ENCODE data around the gene NELFB.

Gene NELFB

DNA sequence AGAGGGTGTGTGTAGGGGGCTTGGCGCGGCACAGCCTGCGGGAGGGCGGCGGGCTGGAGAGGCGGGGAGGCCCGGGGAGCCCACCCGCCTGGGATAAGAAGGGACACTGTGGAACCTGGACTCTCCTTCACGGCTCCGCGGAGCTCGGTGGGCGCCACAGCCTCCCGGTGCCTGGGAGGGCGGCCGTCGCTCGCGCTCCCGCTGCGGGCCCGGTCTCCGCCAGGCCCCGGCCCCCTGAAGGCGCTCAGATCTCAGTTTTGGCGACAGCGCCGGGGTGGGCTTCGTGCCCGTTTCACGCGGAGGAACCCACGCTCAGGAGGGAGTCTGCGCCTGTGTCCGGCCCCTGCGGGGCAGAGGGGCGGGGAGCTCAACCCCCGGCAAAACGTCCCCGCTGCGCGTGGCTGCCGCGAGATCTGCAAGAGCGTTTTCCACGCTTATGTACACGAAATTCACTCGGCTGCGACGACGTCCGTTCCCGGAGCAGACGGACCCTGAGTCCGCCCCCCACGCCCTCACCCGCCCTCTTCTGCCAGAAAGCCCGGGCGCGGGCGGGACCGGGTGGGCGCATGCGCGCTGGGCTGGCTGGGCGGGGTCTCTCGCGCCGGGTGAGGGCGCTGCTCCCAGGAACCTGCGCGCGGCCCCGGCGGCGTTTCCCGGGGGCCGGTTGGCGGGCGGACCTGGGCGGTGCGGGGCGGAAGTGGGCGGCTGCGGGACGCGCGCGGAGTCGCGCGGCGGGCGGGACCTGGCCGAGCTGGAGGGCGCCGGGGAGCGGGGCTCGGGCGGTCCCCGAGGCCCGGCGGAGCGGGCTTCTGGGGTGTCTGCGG, at the start of gene NELFB:
Gene NELFB (plus strand): TSS at position 704 of the 824 bp plus-strand sequence.
- DNase-seq: peak; percentile 85

DNA sequence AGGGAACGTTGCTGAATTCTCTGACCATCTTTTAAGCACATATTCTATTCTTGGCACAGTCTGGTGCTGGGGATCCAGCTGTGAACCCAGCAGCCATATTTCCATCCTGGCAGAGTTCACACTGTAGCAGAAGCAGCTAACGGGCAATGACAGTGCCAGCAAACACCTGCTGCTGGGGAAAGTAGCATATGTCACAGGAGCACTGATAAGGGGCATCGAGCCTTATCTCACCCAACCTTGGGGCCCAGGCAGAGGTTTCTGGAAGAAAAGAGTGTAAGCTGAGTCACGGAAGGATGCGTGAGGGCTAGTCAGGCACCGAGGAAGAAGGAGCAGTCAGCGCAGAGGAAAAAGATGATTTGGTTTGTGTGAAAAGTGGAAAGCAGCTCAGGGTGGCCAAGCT, 48.5 kb upstream of the NELFB start:
- no peak for DNase-seq

DNA sequence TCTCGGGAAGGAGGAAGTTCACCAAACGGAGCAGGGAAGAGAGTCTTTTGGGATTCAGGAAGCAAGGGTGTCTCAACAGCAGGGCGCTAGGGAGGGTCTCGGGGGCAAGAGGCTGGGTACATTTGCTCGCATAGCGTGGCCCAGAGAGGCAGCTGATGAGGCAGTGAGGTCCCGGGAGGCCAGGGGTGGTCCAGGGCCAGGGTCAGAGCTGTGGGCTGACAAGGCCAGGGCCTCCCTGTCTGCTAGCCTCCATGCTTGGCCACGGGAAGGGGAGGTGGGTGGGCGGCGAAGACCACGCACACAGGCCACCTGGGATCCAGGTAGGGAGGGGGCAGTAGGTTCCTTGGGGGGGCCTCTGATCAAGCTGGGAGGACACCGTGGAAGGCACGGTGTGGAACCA, 43.6 kb upstream of the NELFB start:
- DNase-seq: no peak

DNA sequence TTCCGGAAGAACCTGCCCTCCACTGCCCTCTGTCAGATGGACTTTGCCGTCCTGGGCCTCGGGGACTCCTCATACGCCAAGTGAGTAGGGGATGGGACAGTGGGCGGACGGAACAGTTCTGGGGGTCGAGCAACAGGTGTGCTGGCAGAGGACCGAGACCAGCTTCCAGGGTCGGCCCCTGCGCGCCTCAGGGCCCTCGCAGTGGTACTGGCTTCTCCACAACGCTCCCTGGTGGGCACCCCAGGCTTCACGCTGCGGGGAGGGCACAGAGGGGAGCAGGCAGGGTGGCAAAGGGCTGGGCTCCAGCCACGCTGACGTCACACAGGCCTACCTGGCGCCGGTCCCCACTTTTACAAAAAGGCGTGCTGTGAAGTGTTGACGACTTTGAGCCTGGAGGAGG, 42.6 kb upstream of the NELFB start:
- DNase-seq: no peak

DNA sequence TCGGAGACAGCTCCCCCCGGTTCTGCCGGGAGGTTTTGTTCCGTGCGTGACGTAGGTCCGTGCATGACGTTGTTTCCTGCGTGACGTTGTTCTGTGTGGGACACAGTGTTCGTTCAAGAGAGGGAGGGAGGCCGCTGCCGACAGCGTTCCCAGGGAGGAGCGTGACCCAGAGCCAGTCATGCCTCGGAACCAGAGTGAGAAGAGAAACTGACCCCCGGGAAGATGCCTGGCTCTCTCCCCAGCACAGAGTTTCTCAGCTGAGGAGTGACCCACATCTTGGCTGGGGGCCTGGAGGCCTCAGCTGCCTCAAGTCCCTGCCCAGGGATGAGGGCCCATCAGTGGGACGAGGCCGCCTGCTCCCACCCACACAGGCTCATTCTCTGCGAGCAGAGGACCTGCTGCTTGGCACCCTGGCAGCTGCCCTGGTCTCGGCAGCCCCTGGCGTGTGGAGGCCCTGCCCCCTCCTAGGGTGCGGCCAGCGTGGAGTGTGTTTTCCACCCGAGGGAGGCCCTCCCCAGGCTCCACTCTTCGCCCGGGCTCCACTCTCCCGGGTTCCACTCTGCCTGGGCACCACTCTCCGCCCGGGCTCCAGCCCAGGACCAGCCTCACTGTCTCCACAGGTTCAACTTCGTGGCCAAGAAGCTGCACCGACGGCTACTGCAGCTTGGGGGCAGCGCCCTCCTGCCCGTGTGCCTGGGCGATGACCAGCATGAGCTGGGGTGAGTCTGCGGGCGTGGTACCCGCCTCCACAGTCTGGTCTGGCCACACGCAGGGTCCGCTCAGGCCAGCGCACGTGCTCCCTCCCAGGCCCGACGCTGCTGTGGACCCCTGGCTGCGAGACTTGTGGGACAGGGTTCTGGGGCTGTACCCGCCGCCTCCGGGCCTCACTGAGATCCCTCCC, 41.7 kb upstream of the NELFB start:
- DNase-seq: no peak

DNA sequence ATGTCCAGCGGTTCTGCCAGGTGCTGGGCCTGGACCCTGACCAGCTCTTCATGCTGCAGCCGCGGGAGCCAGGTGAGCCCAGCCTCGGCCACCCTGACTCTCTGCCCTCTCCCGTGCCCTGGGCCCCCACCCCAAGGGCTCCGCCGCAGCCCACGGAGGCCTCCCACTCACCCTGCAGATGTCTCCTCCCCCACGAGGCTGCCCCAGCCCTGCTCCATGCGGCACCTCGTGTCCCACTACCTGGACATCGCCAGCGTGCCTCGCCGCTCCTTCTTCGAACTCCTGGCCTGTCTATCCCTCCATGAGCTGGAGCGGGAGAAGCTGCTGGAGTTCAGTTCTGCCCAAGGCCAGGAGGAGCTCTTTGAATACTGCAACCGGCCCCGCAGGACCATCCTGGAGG, 40.5 kb upstream of the NELFB start:
- DNase-seq: no peak

DNA sequence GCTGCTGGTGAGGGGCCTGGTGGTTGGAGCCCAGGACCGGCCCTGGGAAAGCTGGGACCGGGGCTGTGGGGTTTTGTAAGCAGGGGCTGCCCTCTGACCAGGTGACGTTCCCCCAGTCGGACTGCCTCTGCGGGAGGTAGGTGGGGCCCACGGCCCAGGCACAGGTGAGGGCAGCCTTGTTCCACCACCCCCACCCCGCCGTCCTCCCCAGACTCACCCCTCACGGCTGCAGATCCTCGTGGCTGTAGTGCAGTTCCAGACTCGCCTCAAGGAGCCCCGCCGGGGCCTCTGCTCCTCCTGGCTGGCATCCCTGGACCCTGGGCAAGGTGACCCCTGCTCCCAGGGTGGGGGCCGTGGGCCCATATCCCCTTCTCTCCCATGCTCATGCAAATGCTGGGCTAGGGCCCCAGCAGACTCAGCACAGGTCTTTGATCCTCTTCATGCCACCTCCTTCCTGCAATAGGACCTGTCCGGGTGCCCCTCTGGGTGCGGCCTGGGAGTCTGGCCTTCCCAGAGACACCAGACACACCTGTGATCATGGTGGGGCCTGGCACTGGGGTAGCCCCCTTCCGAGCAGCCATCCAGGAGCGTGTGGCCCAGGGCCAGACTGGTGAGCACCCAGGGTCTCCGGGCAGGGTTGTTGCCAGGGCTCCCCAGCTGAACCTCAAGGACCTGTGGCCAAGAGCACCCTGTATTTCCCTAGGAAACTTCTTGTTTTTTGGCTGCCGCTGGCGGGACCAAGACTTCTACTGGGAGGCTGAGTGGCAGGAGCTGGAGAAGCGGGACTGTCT, 39.7 kb upstream of the NELFB start:
- no peak for DNase-seq

DNA sequence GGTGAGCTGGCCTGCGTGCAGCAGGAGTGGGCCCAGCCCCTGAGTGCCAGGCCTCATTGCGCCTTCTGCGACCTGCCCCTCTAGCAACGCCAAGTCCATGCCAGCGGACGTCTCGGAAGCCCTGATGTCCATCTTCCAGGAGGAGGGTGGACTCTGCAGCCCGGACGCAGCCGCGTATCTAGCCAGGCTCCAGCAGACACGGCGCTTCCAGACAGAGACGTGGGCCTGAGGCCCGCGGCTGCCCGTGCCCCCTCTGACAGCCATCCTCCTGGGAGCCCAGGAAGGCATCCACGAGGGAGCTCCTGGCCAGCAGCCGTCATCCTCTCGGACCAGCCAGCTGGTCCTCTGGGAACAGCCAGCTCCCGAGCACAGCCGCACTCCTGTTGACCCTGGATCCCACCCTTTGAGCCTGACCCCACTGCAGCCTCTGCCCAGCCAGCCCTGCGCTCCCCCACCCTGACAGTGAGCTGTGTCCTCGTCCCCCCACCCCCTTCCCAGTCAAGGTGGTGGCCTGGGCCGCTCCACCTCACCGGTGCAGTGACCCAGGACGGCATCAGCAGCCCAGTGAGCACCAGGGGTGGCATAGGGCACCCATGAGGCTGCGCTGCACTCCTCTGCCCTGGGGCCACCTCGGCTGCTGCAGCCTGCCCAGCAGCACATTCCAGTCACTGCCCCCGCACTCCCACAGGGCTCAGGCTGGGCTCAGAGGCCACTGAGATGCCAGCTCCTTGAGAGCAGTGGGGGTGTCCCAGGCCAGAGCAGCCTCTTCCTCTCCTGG, 38.8 kb upstream of the NELFB start:
- no peak for DNase-seq

DNA sequence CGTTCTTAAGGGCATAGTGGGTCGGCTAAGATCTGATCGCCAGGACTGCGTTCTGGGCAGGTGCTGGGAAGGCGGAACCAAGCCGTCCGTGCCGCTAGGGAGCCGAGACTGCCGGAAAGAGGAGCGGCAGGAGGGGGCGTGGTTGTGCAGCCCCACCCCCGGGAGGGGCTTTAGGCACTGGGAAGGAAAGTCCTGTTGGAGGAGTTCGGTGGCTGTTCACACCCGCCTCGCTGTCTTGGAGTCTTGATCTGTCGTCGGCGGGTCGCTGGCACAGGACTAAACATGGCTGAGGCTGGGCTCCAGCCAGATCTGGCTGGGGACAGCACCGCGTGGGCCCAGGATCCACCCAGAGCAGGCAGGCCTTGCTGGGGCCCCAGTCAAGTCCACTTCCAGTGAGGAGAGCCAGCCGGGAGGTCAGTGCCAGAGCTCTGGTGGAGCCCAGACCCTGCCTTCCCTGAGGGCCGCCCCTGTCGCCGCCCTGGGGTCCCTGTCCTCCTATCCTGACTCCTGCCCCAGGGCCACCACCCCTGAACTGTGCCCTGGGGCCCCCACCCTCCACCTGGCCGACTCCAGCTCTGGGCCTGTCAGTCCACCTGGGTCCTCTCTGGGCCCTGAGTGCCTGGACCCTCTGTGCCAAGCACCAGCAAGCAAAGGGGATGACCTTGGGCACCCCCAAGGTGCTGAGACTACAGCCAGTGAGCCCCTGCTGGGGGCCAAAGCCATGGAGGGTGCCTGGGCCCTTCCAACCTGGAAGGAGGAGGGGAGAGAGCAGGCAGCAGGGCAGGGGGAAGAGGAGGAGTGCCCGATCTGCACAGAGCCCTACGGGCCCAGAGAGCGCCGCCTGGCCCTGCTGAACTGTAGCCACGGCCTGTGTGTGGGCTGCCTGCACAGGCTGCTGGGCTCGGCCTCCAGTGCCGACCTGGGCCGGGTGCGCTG, 37.6 kb upstream of the NELFB start:
- DNase-seq: no peak

DNA sequence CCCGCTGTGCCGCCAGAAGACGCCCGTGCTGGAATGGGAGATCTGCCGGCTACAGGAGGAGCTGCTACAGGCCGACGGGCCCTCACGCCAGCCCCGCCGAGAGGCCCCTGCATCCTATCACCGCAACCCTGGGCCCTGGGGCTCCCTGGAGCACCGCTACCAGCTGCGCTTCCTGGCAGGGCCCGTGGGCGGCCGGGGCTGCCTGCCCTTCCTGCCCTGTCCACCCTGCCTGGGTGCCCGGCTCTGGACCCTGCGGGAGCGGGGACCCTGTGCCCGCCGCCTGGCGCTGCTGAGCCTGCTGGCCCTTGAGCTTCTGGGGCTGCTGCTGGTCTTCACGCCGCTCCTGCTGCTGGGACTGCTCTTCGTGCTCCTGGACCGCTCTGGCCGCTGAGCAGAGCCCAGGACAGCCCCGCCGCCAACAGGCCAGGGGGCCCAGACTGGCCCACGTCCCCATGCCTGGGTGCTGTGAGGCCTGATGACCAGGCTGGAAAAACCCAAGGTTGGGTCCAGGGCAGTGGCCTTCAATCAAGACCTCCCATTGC, 36.8 kb upstream of the NELFB start:
- DNase-seq: no peak

DNA sequence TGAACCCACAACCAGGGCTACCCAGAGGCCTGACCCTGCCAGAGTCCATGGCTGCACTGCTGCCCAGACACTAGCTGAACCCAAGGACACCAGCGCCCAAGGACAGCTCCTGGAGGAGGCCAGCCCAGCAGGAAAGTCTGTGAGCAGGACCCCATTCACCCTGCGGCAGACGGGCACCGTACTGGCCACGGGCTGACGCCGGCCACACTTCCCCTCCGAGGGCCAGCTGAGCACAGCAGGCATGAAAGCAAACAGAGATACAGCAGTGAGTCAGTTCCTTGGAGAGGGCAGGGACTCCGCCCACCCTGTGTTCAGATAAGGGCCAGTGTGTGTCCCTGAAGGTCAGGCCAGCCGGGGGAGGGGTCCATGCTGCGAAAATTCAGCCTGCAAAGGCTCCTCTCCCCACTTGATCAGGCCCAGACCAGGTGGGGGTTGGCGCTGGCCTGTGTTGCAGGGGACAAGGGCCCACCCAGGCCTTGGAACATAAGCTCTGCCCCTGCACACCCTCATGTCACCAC, 36.3 kb upstream of the NELFB start:
- no peak for DNase-seq

DNA sequence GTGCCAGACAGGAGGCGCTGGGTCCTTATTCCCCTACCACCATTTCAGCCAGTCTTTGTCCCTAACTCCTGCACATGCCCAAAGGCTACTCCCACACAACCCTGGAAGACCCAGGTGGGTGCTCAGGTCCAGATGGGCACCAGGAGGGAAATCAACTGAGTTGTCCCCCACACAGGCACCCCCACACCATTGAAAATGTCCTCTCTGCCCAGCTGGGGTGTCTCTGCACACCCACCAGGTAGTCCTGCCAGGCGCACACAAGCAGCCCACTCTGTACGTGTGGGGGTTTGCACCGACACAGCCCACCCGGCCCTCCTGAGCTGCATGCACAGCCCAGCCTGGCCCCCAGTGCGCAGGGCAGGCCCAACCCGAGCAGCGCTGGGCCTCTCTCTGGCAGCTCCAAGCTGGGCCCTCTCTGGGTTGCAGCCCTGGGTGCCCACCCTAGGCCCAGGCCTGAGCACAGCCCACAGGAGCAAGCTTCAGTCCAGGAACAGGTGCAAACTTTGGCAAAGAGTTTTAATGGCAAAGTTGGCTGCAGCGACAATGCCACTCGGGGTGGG, 35.3 kb upstream of the NELFB start:
- no peak for DNase-seq

DNA sequence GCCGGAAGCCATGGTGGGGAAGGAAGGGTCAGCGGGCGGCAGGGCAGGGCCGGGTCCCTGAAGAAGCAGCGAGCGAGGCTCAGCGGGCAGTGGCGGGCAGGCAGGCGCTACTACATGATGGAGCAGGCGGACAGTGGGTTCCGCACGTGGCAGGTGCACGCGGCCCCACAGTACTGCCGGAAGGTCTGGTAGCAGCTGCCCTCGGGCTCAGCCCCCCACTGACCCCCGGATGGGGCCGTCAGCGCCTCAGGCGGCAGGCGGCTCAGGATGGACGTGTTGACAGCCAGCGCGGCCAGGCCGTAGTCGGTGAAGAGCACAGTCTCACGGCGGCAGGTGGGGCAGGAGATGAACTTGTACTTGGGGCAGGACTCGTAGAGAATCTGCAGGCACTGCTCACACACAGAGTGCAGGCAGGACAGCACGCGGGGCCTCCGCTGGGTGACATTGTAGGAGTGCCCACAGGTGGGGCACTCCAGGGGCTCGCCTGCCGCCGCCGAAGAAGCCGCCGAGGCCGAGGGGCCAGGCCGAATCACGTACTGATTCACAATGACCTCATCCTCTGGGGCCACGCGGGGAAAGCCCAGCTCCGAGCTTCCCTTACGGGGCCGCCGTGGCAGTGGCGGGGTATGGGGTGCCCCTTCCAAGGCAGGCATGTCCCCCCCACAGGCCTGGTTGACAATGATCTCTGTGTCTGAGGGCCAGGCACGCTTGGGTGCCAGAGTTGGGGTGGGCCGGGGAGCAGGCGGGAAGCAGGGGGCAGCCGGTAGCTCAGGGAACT, 34.6 kb upstream of the NELFB start:
- no peak for DNase-seq

DNA sequence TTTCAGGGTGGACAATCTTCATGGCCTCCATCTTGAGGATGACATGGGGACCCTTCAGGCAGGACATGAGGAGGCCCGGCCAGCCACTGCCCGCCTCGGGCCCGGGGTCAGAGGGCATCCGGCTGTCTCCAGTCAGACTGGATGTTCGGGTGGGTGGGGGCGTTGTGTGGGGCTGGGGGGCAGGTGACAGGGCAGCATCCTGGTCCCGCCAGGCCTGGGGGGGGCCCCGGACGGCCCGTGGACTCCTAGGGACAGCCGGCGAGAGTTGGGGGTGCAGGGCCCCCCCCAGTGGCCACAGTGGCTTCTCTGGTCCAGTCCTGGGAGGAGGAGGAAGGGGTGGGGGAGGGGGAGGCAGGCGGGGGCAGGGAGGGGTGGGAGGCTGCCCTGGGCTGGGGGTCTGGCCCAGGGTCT, 34.0 kb upstream of the NELFB start:
- DNase-seq: no peak

DNA sequence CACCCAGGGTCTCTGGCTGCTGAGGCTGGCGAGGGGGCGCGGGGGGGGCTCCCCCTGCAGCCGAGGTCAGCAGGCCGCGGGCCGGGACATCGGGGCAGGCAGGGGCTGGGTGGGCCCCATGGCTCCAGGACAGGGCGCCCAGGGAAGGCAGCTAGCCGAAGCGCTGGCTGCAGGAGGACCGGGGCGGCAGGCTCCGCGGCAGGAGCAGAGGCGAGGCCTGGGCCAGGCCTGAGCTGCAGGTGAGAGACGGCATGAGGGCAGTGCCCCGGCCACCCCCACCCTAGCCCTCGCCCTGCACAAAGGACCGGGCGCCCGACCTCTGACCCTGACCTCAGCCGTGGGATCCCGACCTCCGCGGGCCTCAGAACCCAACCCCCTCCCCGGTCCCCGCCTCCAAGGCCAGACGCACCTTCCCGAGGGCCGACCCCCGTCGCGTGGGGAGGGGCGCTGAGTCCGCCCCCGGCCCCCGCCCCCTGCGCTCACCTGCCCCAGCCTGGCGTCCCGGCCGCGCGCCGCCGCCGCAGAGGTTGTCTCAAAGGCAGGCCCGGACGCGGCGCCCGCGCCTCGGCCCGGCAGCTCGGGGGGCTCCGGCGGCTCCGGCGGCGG, 33.5 kb upstream of the NELFB start:
- no peak for DNase-seq

DNA sequence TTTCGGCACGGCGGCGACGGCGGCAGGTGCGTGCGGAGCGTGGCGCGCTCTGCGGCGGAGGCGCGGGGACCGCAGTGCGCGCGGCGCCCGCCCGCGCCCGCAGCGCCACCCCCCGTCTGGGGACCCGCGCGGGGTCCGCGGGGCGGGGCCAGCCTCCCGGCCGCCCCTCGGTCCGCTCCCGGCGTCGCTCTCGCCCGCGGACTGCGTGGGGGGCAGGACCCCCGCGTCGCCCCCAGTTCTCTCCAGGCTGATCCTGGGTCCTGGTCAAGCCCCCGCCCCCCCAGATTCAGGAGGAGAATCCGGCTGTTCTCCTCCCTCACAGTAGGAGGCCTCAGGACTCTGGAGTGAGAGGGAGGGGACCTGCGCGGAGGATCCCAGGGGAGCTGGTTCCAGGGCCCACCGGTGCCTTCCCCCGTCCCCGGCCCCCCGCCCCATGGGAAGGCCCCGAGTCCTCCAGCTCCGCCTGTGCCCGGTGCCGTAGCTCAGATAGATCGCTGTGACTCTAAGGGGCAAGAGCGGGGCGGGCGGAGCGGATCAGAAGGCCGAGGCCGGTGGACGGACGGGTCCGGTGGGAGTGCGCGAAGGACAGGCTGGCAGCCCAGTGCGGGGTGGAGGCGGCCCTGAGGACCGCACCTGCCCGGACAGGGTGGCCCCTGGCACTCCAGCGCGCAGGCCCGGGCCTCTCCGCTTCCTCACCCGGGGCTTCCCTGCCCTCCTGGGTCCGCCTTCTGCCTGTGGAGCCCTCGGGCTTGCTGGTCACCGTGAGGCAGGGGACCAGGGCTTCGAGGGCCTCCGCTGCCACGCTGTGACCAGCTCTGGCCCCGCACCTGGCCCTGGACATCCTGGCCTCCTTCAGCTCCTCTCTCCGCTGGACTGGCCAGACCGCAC, 32.7 kb upstream of the NELFB start, which contains the start of gene RNF208:
Gene RNF208 (minus strand): TSS at position 51 of the 888 bp plus-strand sequence. CDS start 1,028 bp downstream, outside the sequence.
- DNase-seq: no peak

DNA sequence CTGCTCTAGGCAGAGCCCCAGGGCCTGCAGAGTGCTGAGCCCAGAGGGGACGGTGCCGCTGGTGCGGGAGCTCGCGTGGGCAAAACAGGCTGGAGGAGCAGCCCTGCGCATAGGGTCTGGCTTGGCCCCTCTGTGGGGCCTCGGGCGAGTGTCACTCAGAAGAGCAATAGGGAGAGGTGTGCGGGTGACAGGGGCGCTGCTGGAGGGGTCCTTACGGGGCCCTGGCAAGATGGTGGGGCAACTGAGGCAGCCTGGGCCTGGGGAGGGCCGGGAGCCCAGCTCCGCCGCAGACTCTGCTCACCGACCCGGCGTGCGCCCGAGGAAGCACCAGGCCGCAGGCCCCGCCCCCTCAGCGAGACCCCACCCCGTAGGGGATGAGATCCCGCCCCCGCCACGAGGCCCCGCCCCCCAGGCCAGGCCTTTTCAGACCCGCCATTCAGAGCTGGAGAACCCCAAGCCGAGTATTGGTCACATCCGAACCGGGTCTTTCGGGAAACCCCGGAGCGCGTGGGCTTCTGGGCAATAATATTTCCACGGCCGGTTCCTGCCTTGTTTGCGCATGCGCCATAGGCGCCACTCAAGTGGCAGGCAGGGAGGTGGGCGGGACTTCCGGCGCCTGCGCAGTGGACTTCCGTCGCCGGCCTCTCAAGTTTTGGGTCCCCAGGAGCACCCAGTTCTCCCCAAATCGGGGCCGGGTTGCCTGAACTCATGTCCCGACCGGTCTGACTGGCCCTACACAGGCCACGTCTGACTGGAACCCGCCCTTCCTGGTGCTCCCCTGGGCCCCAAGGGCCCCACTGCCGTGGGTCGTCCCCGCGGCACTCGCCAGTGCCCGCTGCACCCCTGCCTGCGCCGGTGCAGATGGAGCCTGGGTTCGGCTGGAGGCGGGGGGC, 31.8 kb upstream of the NELFB start:
- DNase-seq: peak; percentile 99
